OCI-LY1 (cell line): ENCODE data around the gene CELSR2.

Source experiments
- CTCF ChIP-seq: fragments of 200-600 bp; sonication (generic), shearing (Covaris generic); IDR thresholded peaks from 2 replicates; pipeline ENCODE4 v1.5.1; 2017; ENCODE audit warnings: mild to moderate bottlenecking, antibody characterized with exemption, low read length, moderate library complexity, mixed read lengths
- EZH2 ChIP-seq: fragments of 200-600 bp; sonication (generic), shearing (Covaris generic); IDR thresholded peaks from 2 replicates; pipeline ENCODE4 v1.8.0; 2017; ENCODE audit warnings: borderline replicate concordance, mixed run types, mild to moderate bottlenecking, antibody characterized with exemption, low read length, moderate library complexity, mixed read lengths

- TF ChIP-seq CTCF (no peak), EZH2 (no peak)
Observed at GRCh38 chr1:109255097-109255651, 5.8 kb downstream of the CELSR2 start.
